CD4-positive, alpha-beta T cell treated with Interleukin-15 for 4 hours (primary cell): ENCODE results near the gene MOCS2.
A peak's percentile ranks its signal among the peaks of the same experiment; 100 is the strongest.

Experiments
- DNase-seq: peaks from one replicate; pipeline ENCODE4 v3.0.0-alpha.2; 2020; ENCODE audit warnings: low spot score

MOCS2 gene

DNA sequence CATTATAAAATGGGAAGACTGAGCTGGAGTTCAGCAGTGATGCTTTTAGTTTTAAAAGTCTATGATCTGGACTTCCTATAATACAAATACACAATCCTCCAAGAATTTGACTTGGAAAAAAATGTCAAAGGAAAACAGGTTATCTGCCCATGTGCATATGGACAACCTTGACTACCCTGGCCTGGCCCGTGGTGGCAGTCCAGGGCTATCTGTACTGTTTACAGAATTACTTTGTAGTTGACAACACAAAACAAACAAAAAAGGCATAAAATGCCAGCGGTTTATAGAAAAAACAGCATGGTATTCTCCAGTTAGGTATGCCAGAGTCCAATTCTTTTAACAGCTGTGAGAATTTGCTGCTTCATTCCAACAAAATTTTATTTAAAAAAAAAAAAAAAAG lies 17.3 kb downstream of the MOCS2 start:
- no peak for DNase-seq

DNA sequence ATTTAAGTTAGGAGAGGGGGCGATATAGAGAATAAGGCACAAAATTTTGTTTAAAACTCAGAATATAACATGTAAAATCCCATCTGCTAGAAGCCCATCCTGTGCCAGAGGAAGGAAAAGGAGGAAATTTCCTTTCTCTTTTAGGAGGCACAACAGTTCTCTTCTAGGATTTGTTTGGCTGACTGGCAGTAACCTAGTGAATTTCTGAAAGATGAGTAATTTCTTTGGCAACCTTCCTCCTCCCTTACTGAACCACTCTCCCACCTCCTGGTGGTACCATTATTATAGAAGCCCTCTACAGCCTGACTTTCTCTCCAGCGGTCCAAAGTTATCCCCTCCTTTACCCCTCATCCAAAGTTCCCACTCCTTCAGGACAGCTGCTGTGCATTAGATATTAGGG lies 18.3 kb downstream of the MOCS2 start:
- no peak for DNase-seq

DNA sequence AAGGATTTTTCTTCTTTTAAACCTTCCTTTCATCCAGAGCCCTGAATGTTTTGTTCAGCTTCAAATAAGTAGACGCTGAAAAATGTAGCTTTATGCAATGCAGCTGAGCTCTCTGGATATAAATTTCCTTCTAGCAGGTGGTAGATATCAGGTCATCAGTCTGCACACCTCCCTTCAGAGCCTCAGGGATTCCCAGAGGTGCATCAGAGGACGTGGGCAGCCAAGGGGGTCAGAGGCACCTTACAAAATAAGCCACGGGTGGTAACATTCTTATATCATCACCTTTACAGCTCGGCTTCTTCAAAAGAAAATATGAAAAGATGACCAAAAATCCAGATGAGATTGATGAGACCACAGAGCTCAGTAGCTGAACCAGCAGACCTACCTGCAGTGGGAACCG lies 19.3 kb downstream of the MOCS2 start:
- no peak for DNase-seq

DNA sequence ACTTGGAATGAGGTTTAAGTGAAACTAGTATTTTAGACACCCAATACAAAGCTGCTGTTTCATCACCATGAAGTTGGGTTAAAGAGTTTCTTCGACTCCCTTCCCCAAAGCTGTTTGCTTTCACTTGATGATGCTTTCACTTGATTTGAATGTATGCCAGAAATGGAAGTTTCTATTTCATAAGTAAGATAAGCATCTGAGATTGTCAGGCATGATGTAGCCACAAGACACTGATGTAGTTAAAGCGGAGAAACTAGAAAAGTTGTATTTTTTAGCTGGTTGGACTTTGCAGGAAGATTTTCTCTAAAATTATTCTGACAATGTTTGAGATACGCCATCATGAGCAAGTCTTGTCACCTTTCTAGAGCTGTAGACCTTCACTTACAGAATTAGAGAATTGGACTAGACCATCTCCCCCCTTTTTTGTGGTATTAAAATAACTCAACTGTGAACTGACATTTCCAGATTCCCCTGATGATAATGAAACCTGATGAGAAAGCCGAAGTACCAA lies 20.0 kb downstream of the MOCS2 start:
- DNase-seq = peak; percentile 25

DNA sequence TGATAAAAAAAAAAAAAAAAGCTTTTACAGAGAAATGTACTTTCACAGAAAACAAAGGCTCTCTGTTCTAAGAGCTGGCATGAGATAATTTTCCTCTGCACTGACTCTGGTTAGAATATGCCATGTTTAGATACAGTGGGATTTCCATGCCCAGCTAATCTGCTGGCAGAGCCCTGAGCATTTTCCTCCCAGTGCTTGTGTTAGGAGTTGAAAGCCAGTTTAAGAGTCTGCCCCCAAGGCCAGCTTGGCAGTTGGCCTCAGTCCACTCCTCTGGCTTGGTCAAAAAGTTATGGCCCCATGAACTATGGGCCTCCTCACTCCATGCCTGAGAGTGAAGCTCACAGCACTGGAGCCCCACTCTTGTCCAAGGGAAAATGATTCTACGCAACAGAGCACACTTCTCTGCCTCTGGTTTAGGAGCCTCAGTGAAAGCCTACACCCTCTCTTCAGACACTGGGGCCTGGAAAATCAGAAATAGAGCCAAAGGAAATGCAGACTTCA lies 21.9 kb downstream of the MOCS2 start:
- no peak for DNase-seq

DNA sequence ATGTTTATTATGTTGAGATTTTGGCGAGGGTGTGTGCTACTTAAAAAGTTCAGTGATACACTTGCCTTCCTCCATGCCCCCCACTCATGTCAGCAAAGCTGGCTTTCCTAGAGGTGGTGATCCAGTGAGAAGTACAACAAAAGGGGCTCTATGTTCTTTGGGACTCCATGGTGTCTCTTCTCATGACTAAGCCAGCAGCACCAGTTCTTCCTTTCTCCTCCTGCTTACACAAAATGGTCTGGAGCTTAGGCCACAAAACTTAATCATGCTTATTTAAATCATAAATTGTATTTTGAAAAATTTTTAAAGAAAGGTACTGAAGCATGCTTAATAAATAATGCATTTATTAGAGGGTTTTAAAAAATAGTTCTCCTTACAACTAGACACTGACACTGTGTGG lies 22.4 kb downstream of the MOCS2 start:
- no peak for DNase-seq

DNA sequence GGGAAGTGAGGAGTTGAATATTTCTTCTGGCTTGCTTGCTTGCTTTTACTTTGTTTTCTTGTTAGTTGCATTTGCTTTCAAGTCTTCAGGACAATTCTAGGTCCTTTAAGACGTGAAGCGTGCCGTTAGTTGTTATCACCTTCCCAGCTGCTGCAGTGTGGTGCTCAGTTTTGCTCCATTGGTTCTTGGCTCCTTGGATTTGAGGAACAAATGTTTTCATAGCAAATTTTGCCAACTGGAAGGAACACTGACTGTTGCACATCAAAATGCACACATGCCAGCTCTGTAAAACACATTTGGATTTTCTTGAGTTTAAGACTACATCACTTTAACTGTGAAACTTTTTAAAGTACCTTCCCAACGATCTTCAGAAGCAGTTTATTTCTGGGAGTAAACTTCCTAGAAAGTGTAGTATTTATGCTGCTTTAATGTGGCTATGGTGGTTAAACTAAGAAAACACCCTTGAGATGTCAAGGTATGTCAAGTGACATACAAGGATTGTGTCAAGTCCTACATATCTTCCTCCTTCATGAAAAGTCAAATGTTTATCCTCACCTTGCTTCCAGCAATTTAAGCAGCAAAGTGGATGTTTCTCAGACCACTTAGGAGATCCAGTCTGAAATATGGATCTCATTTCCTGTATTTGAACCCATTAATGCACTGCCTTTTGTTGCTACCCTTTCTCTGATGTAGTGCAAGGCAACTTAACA lies 24.9 kb downstream of the MOCS2 start:
- no peak for DNase-seq

DNA sequence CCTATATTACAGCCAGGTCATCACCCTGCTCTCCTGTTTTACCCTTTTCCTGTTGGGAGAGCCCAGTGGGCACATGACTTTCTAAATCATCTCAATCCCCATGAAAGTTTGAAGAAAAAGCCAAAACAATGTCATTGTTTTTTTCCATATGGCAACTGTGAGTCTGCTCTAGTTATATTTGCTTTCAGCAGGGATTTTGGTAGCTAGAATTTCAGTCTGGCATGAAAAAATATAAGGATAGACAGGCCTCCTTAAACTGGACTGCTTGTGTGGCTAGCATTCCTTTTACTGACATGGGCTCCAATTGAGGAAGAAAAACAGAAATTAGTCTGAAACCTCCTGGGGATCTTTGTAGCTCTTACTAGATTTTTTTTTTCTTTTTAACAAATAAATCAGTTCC lies 25.6 kb downstream of the MOCS2 start:
- no peak for DNase-seq

DNA sequence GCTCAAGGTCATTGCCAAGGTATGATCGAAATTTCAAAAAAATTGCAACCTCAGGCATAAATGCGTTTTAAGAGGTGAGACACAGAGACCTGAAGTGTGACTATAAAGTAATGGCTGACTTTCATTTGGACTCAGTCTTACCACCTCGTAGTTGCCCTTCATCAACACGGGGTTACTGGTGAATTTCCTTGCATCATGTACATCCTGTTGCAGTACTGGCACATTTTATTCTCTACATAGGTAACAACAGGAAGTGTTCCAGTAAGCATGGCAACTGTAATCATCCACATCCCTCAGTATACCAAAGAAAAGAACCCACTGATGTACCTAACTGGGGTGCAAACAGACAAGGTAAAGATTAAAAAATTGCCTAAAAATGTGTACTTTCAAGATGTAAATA lies 29.3 kb downstream of the MOCS2 start:
- no peak for DNase-seq

DNA sequence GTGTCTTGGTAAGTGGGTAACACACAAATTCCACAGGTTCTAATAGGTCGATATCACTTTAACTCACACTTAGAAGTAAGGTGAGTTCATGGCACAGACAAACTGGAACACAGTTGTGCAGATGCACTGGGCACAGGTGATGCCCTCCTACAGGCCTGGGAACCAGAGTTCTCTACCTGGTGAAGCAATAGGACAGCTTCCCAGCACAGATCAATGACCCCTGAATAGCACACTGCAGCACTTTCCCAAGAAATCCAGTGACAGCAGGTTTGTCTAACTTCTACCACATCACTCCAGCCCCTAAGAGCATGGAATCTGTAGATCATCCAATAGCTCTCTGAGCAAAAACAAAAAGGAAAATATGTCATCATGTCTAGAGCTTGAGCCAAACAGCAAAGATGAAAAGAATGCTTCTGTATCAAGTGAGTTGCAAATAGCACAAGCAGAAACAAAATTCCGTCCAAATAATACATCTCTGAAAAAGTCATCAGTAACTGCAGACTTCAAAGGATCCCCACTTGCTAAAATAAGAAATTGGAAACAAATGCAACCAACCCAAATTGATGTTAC lies 33.5 kb downstream of the MOCS2 start:
- DNase-seq = no peak

DNA sequence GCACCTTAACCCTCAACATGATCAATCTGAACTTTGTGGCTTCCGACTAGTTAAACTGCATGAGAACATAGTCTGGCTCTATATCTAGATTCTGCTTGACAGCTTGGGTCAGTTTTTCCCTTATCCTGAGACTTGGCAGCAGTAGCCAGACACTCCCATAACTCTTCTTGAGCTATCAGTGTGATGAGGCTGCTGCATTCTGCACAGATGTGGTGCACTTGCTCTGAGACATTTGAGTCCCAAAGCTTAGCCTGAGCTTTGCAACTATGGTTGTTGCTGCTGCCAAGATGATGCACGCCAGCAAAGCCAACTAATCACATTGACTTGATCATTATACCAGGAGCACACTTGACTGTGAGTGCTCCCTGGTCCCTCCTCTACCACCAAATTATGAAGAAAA lies 36.2 kb downstream of the MOCS2 start:
- DNase-seq = no peak

DNA sequence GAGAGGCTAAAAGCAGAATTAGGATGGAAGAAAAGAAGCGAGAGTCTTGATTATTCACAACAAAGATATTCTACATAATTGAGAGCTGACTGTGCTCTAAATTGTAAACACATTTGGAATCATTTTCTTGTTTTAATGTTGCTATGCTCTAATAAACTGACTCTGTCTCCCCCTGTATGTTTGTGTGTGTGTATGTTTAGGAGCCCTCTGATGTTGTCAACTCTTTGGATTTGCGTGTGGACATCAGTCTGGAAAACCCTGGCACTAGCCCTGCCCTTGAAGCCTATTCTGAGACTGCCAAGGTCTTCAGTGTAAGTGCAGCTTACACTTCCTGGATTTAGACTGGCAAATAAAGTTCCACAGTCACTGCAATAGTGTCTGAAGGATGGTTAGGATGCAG lies 37.8 kb downstream of the MOCS2 start:
- DNase-seq = no peak

DNA sequence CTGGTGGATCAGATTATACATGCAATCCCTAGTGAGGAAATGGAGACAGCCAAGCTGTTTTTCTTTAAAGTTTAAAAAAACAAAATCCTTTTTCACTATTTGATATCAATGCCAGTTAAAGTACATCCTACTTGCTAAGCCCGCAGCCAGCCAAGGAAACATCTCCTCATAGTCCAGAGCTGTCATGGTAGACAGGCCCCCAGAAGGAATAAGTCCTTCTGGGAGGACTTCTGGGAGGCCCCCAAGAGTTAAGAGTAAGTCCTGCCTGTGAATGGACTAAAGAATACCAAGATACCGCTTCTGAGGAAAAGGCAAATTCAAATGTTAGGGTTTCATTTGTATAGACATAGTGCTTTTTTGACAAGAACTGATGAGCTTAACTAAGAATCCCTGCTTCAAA lies 38.3 kb downstream of the MOCS2 start:
- no peak for DNase-seq

DNA sequence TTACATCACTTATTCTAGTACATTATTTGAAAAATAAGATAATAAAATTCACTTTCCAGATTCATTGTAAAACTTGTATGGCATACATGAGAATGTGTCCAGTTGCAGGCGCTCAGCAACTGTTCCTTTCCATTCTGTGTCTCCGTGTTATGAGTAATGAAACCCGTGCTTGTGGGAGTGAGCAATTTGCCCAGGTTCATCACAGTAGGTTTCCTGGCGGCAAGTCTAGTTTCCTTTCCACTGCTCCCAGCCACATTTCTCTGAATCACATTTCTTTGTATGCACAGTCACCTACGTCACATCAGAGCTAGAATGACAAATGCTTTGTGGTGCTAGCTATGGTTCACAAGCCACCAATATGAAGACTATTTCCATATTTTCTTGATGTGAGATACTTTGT lies 39.9 kb downstream of the MOCS2 start:
- peak; percentile 38 for DNase-seq

DNA sequence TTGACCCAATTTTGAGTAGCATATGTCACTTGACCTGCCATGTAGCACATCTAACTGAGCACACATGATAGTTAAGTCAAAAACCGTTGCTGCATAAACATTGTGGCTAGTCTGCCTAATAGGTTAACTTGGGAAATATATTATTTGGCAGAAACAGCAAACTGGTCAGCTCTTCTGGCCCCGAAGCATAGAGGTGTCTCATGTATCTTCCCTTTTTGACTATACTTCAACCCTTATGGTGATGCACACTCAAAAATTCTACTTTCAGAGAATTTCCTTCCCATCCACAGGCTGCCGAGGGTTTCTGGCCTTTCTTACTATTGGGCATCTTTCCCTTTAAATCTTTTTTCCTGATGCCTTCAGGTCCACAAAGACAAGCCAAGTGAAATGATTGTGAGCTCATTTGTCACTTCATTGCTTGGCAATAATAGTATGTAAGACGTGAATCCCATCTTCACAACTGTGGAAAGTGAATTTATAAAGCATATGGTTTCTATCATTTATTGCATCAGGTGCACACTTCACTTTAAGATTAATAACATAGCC lies 41.2 kb downstream of the MOCS2 start:
- no peak for DNase-seq

DNA sequence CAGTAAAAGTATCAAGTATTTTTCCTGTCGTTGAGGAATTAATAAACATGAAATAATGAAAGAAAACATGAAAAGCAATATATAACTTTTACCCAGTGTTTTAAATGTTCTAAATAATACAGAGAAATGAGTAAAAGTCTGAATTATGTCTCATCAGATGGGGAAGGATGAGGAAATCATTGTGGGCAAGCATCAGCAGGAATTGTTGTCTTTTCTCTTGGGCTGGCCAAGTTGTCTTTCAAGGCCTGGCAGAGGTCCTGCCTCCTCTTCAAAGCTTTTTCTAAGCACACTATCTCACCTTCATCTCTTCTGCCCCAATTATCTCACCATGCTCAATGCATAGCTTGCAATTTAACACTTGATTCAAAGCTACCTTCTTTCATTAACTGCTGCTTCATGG lies 41.9 kb downstream of the MOCS2 start:
- DNase-seq = no peak

DNA sequence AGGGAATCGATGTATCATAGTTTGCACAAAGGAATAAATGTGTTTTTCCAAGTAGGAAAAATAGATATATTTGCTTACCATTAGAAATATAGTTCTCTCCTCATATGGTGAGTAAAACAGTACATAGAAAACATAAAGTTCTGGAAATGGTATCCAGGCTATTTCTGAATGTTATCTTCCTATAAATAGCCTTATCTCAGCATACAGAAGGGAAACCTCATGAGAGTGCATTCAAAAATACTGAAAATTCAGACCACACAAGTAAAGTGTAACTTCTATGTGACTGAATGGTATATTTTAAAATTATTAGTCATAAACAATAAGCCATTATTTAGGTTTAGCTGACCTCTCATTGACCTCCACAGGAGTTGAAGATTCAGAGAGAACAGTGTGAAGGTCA lies 43.5 kb downstream of the MOCS2 start:
- no peak for DNase-seq

DNA sequence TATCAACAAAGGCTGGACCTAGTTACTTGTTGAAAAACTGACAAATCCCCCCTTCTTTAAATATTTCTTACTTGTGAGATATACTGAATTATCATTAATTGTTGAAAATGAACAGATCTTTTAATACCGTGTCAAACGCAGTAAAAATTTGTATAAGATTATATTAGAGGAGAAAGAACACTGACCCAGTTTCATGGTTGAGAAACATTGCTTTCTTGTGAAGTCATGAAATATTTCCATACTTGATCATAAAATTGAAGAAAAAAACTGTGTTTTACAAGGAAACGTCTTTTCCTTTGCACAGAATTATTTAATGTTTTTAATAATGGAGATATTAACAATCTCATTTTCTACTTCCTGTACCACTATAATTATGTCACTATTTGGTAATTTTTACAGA lies 45.8 kb downstream of the MOCS2 start:
- DNase-seq = no peak

DNA sequence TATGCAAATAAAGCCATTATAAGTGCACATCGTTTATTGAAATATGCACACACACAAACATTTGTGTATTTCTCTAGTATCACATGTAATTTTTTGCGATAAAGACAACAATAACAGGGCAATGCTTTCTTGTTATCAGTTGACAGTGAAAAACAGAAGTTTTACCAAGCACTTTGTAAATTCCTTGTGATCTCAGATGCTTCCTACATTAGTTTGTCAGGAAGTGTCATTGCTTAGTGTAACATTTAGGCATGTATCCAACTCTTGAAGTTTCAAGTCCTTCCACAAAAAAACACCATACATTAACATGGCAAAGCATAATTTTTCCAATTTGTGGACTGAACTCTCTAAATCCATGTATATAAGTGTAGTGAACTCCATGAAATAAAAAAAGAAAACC lies 46.4 kb downstream of the MOCS2 start:
- no peak for DNase-seq

DNA sequence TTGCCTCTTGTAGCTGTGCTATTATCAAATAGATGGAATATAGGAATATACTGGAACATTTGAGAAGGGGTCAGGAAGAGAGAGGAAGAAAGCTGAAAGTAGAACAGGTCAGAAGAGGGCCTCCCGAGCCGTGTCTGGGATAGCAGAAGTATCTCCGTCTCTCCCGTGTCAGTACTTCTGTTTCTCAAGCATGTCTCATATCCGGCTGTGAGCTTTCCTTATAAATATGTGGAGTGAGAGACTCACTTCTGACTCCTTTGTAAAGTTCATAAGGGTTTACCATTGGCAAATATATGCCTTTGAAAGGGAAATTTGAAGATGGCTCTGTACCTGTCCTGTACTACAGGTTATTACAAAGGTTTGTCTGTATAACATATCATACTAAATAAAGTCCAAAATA lies 50.3 kb downstream of the MOCS2 start:
- no peak for DNase-seq

DNA sequence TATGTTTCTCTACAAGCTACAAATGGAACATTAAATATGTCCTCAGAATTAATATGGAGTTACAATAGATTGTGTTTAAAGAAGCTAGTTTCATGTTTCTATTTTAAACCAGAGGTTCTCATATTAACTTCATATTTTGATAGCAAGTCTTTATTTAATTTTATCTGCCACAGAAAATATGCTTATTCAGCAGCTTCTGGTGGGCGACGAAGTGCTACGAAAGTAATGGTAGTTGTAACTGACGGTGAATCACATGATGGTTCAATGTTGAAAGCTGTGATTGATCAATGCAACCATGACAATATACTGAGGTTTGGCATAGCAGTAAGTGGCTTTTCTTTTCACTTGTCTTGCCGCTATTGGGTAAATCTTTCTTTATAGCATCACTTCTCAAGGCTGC lies 54.2 kb downstream of the MOCS2 start:
- no peak for DNase-seq

DNA sequence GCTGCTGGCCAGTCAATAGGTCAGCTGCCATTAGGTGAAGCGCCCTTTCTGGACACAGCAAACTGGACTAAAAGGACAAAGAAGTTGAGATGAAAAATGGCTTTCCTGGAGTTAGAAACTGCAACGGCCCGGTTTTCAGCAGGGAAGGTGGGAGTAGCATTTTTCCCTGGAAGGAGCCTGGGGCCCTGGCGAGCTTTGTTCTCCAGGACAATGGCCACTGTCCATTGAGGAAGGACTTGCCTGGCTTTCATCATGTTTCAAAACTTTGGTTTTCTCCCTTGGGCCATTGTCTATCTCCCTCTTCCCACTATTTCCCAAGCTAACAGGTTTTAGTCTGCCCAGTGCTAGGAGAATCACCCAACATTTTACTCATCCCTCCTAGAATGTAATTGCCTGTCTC lies 56.2 kb downstream of the MOCS2 start:
- no peak for DNase-seq

DNA sequence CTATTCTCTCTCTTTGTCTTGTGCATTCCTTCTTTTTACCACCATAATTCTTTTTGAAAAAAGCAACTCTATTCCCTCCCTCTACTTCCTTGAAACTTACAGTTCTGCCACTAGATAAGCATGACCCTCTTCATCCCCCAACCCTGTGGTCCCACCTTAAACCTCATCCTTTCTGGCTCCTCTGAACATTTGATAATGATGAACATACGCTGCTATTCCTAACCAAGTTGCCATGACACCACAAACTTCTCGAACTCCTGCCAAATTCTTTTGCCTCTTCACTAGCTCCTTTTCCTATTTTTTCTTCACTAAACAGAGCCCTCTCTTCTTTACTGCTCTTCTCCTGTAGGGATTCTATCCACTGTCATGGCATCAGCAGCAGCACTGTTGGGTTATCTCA lies 57.1 kb downstream of the MOCS2 start:
- DNase-seq = no peak

DNA sequence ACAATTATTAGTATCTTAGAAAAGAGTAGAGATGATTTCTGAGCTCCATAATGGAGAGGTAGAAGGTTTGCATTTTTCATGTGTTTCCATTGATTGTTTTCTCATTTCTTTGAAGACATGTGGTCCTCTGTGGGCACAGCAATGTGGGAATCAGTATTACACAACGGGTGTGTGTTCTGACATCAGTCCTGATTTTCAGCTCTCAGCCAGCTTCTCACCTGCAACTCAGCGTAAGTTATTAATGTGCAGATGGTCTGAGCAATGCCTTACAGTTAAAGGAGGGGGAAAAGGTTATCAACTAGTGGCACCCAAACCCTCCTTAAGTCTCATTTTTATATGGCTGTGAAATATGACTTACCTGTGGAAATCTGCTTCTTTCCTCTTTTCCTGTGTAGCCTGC lies 61.3 kb downstream of the MOCS2 start:
- DNase-seq = no peak
